K562 (cell line): ENCODE results near the gene ACTN2. TPM values are rescaled to one million over a fixed set of nuclear protein-coding genes. Genes with fewer than 3 reads are reported as not detected.

ENCODE experiments used
- ATAC-seq: fragments of 200-7000 bp; cut with Tn5 transposase; 3 replicates; pipeline ENCODE4 v1.9.1; 2020; ENCODE audit warnings: moderate library complexity
- BruUV-seq: library from RNA; stranded (reverse); fragments of 400-500 nt; replicated peaks from 2 replicates; lab custom pipeline; 2021; lab: Mats Ljungman, UMichigan
- CTCF ChIA-PET: fragments of 300-600 bp; formaldehyde crosslinking; extraction: SDS; loops from one replicate; lab custom pipeline; 2021; ENCODE audit warnings: low intra/inter-chr PET ratio; lab: Yijun Ruan, JAX
- POLR2A ChIA-PET: fragments of 300-600, 350-650 bp; sonication (Branson Sonifier 250); formaldehyde crosslinking; extraction: SDS; loops from one replicate; lab custom pipeline; 2021; ENCODE audit warnings: antibody characterized with exemption, inconsistent platforms; lab: Yijun Ruan, JAX
- DNase-seq, 4 experiments: peaks; one replicate each; pipeline versions ENCODE4 v3.0.0 to v3.0.0-alpha.2; 2011 to 2018; ENCODE audit warnings: low spot score in 3 of 4, mixed read lengths in 3 of 4; ENCODE audit errors: extremely low read depth in 1 of 4
- FAIRE-seq: peaks from 2 replicates; lab custom pipeline; 2011; peaks lifted over from hg19 to GRCh38; lab: Jason Lieb, UNC
- H2AFZ ChIP-seq: 2 replicates; pipeline ENCODE4 v1.6.0; 2011; ENCODE audit warnings: low read depth, low read length, control low read depth, inconsistent platforms
- H3K27ac ChIP-seq: fragments of 200-600 bp; 3 replicates; pipeline ENCODE4 v1.8.0; 2011; ENCODE audit warnings: low read depth, mild to moderate bottlenecking, control low read depth, inconsistent platforms, low read length, moderate library complexity, mixed read lengths; ENCODE audit errors: extremely low read depth
- H3K27me3 ChIP-seq, 2 experiments: fragments of 300-600 bp in 1 of 2; 2 replicates in 1 of 2; 3 replicates in 1 of 2; pipeline versions ENCODE4 v1.6.0 to v1.8.0; 2011; ENCODE audit warnings: inconsistent platforms in 2 of 2, low read length in 2 of 2, mild to moderate bottlenecking in 1 of 2, mixed read lengths in 1 of 2, moderate library complexity in 1 of 2; ENCODE audit not compliant: control insufficient read depth in 2 of 2, insufficient read depth in 2 of 2
- H3K36me3 ChIP-seq: fragments of 300-600 bp; 3 replicates; pipeline ENCODE4 v1.8.0; 2011; ENCODE audit warnings: mild to moderate bottlenecking, low read length, inconsistent platforms; ENCODE audit not compliant: control insufficient read depth, insufficient read depth
- H3K4me1 ChIP-seq, 2 experiments: fragments of 200-600 bp in 1 of 2; replicated peaks in 1 of 2; 2 replicates in 1 of 2; 3 replicates in 1 of 2; pipeline versions ENCODE4 v1.5.1 to v1.8.0; 2011; ENCODE audit warnings: inconsistent platforms in 2 of 2, low read length in 2 of 2, mild to moderate bottlenecking in 1 of 2, mixed read lengths in 1 of 2, moderate library complexity in 1 of 2; ENCODE audit not compliant: control insufficient read depth in 2 of 2, insufficient read depth in 2 of 2
- H3K4me2 ChIP-seq: 2 replicates; pipeline ENCODE4 v1.6.1; 2011; ENCODE audit warnings: low read length, control low read depth, inconsistent platforms, mixed read lengths; ENCODE audit not compliant: insufficient read depth
- H3K4me3 ChIP-seq: fragments of 200-600 bp; sonication (generic), shearing (Covaris generic); 2 replicates; pipeline ENCODE4 v1.5.1; 2016; ENCODE audit warnings: control low read depth, inconsistent platforms
- H3K79me2 ChIP-seq: fragments of 200-600 bp; 3 replicates; pipeline ENCODE4 v1.8.0; 2011; ENCODE audit warnings: low read length, inconsistent platforms; ENCODE audit not compliant: control insufficient read depth, insufficient read depth
- H3K9ac ChIP-seq, 2 experiments: 2 replicates each; pipeline versions ENCODE4 v1.6.0 to v1.6.1; 2011; ENCODE audit warnings: low read depth in 2 of 2, low read length in 2 of 2, control low read depth in 1 of 2, inconsistent platforms in 1 of 2, mild to moderate bottlenecking in 1 of 2, mixed read lengths in 1 of 2; ENCODE audit not compliant: insufficient read depth in 1 of 2
- H3K9me1 ChIP-seq: one replicate; pipeline ENCODE4 v1.6.0; 2011; ENCODE audit warnings: inconsistent platforms, mild to moderate bottlenecking, low read length, moderate library complexity; ENCODE audit not compliant: control insufficient read depth, insufficient read depth
- H3K9me3 ChIP-seq: replicated peaks from 2 replicates; pipeline ENCODE4 v1.5.1; 2011; ENCODE audit warnings: low read depth, low read length, inconsistent platforms; ENCODE audit not compliant: control insufficient read depth, insufficient read depth
- H4K20me1 ChIP-seq: replicated peaks from 2 replicates; pipeline ENCODE4 v1.6.1; 2011; ENCODE audit warnings: low read length, inconsistent platforms, mixed read lengths; ENCODE audit not compliant: control insufficient read depth, insufficient read depth
- BHLHE40 ChIP-seq: IDR thresholded peaks from 2 replicates; pipeline ENCODE4 v1.6.1; 2011; ENCODE audit warnings: low read length, improper control_type of control experiment
- HNRNPL ChIP-seq: fragments of 200-400 bp; formaldehyde crosslinking; IDR thresholded peaks from 2 replicates; pipeline ENCODE4 v1.6.1; 2017; ENCODE audit warnings: low read depth, mild to moderate bottlenecking, low read length
- NEUROD1 ChIP-seq: fragments of 150-350 bp; IDR thresholded peaks from 2 replicates; pipeline ENCODE4 v1.6.1; 2014; ENCODE audit warnings: borderline replicate concordance, low read length, low read depth; ENCODE audit not compliant: partially characterized antibody
- NFIC ChIP-seq: fragments of 450-650 bp; IDR thresholded peaks from 2 replicates; pipeline ENCODE4 v1.6.1; 2017; ENCODE audit warnings: mild to moderate bottlenecking, inconsistent platforms
- NR2F6 ChIP-seq: fragments of 450-650 bp; formaldehyde crosslinking; IDR thresholded peaks from 2 replicates; pipeline ENCODE4 v1.4.0; 2020; ENCODE audit warnings: mild to moderate bottlenecking
- SRF ChIP-seq, 2 experiments: fragments of 250-450, 450-650 bp in 1 of 2; sonication (Bioruptor Pico) in 1 of 2; sonication (generic) in 1 of 2; formaldehyde crosslinking; IDR thresholded peaks; 2 replicates each; pipeline versions ENCODE4 v1.5.0 to v1.5.1; 2020 to 2022; ENCODE audit warnings: mild to moderate bottlenecking in 1 of 2, missing genetic modification reagents in 1 of 2
- SRSF9 ChIP-seq: fragments of 200-400 bp; formaldehyde crosslinking; IDR thresholded peaks from 2 replicates; pipeline ENCODE4 v1.6.1; 2017; ENCODE audit warnings: low read depth, low read length, borderline replicate concordance
- TBL1XR1 ChIP-seq, 2 experiments: IDR thresholded peaks; 2 replicates each; pipeline ENCODE4 v1.6.1; 2012; ENCODE audit warnings: improper control_type of control experiment in 2 of 2, low read length in 2 of 2, mild to moderate bottlenecking in 1 of 2
- XRCC5 ChIP-seq: fragments of 200-400 bp; formaldehyde crosslinking; IDR thresholded peaks from 2 replicates; pipeline ENCODE4 v1.6.1; 2017; ENCODE audit warnings: low read depth, mild to moderate bottlenecking, low read length
- ZBTB8A ChIP-seq: fragments of 450-650 bp; IDR thresholded peaks from 2 replicates; pipeline ENCODE4 v1.6.1; 2018; ENCODE audit warnings: mild to moderate bottlenecking, moderate library complexity; ENCODE audit not compliant: partially characterized antibody
- ZNF134 ChIP-seq: fragments of 250-450 bp; sonication (Bioruptor Pico); conservative IDR thresholded peaks from 2 replicates; pipeline ENCODE4 v1.4.0; 2020
- ZNF282 ChIP-seq: sonication (generic); formaldehyde crosslinking; IDR thresholded peaks from 2 replicates; pipeline ENCODE4 v1.8.1; 2023; ENCODE audit warnings: missing genetic modification reagents
- WGBS: fragments of 100-300 bp; shearing (Covaris generic); methylation state at CpG from one replicate; pipeline ENCODE4 v1.1.6; 2016; ENCODE audit warnings: low coverage, mixed read lengths; ENCODE audit not compliant: insufficient coverage; ENCODE audit errors: missing lambda C conversion rate; 5-methylcytosine and 5-hydroxymethylcytosine counted together
- in situ Hi-C: fragments of 300-500 bp; cut with MboI; formaldehyde crosslinking; loops from 4 replicates; pipeline ENCODE4 v1.15.0; 2018; ENCODE audit warnings: inconsistent platforms, mixed read lengths
- intact Hi-C: fragments of 100-400 bp; cut with micrococcal nuclease; formaldehyde crosslinking; loops from 2 replicates; pipeline ENCODE4 v1.14.2; 2022
- polyA plus RNA-seq, 8 experiments: library from polyadenylated mRNA; depleted of rRNA in 4 of 8; stranded (reverse) in 5 of 8; unstranded in 3 of 8; fragments of >200 nt; fragmentation: Nextera tagmentation in 2 of 8; fragmentation: Illumina TruSeq in 1 of 8; extraction: Ambion mirVana in 2 of 8; extraction: Trizol in 1 of 8; gene quantifications; 2 replicates each; pipeline versions ENCODE4 v1.2.1 to v1.2.3, GENCODE V29; 2011 to 2014; ENCODE audit warnings: inconsistent platforms in 1 of 8, missing spikeins in 1 of 8
- total RNA-seq, 7 experiments: library from RNA; depleted of rRNA in 6 of 7; stranded (reverse); fragments of >200 nt in 6 of 7; fragmentation: Illumina TruSeq in 2 of 7; extraction: Trizol in 2 of 7; gene quantifications; 2 replicates each; pipeline versions ENCODE4 v1.2.1 to v1.2.3, GENCODE V29; 2011 to 2021; ENCODE audit warnings: low replicate concordance in 1 of 7
- TF ChIP-seq, protein P1 (sequence below), 2 experiments: fragments of 450-650 bp in 1 of 2; sonication (generic) in 1 of 2; formaldehyde crosslinking; conservative IDR thresholded peaks; 2 replicates each; pipeline versions ENCODE4 v1.4.0 to v1.8.1; 2020 to 2022; ENCODE audit warnings: mild to moderate bottlenecking in 1 of 2, missing genetic modification reagents in 1 of 2
- TF ChIP-seq, protein P2 (sequence below): IDR thresholded peaks from 2 replicates; pipeline ENCODE4 v1.6.1; 2016; ENCODE audit warnings: missing genetic modification characterization, missing compliant biosample characterization
- TF ChIP-seq, protein P3 (sequence below): sonication (generic); formaldehyde crosslinking; IDR thresholded peaks from 2 replicates; pipeline ENCODE4 v1.8.0; 2022; ENCODE audit warnings: mild to moderate bottlenecking, missing genetic modification reagents
- TF ChIP-seq, protein P4 (sequence below): sonication (generic); formaldehyde crosslinking; IDR thresholded peaks from 2 replicates; pipeline ENCODE4 v1.8.1; 2022; ENCODE audit warnings: missing genetic modification reagents

Gene ACTN2
- total and polyA plus RNA-seq, 9 of the 15 experiments (the other 6 are each of a cell fraction or from before 2014, with no cell fraction given), result 0.18 to 0.94 (median 0.42) TPM

DNA sequence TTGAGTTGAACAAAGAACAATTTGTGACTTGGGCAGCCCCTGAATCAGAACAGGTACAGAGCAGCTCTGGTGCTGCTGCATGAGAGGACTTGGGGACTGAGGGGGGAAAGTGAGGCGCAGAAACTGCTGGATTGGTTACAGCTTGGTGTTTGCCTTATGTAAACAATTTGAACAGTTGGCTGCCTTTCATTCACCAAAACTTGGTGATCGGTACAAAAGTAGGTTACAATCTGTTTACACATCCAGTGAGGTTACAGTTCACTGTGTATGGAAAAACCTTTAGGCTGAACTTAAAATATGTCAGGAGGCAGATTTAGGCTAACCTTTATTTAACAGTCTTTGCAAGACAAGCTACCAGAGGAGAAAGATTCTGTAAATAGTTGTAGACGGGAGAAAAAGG lies 80.2 kb downstream of the ACTN2 start:
- CTCF ChIA-PET, result no interaction called here
- TF ChIP-seq, protein P1, sequence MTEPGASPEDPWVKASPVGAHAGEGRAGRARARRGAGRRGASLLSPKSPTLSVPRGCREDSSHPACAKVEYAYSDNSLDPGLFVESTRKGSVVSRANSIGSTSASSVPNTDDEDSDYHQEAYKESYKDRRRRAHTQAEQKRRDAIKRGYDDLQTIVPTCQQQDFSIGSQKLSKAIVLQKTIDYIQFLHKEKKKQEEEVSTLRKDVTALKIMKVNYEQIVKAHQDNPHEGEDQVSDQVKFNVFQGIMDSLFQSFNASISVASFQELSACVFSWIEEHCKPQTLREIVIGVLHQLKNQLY (CRISPR knock-in tag; conservative IDR thresholded peaks at IDR 0.05), result no peak
- no peak for TF ChIP-seq TBL1XR1 (IDR thresholded peaks at IDR 0.05; ENCODE audit: low read length in 2 of 2)
- TF ChIP-seq, protein P2, sequence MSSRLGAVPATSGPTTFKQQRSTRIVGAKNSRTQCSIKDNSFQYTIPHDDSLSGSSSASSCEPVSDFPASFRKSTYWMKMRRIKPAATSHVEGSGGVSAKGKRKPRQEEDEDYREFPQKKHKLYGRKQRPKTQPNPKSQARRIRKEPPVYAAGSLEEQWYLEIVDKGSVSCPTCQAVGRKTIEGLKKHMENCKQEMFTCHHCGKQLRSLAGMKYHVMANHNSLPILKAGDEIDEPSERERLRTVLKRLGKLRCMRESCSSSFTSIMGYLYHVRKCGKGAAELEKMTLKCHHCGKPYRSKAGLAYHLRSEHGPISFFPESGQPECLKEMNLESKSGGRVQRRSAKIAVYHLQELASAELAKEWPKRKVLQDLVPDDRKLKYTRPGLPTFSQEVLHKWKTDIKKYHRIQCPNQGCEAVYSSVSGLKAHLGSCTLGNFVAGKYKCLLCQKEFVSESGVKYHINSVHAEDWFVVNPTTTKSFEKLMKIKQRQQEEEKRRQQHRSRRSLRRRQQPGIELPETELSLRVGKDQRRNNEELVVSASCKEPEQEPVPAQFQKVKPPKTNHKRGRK (tag), result no peak
- no peak for TF ChIP-seq SRF (CRISPR knock-in tag; IDR thresholded peaks at IDR 0.05)
- TF ChIP-seq BHLHE40, result no peak
- TF ChIP-seq ZNF282 (CRISPR knock-in tag), result no peak
- TF ChIP-seq NR2F6 (CRISPR knock-in tag), result no peak
- no peak for TF ChIP-seq SRSF9
- no peak for TF ChIP-seq NFIC
- TF ChIP-seq ZNF134 (CRISPR knock-in tag), result no peak
- no peak for TF ChIP-seq XRCC5
- TF ChIP-seq NEUROD1, result no peak
- TF ChIP-seq, protein P3, sequence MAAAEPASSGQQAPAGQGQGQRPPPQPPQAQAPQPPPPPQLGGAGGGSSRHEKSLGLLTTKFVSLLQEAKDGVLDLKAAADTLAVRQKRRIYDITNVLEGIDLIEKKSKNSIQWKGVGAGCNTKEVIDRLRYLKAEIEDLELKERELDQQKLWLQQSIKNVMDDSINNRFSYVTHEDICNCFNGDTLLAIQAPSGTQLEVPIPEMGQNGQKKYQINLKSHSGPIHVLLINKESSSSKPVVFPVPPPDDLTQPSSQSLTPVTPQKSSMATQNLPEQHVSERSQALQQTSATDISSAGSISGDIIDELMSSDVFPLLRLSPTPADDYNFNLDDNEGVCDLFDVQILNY (CRISPR knock-in tag), result no peak
- TF ChIP-seq, protein P4, sequence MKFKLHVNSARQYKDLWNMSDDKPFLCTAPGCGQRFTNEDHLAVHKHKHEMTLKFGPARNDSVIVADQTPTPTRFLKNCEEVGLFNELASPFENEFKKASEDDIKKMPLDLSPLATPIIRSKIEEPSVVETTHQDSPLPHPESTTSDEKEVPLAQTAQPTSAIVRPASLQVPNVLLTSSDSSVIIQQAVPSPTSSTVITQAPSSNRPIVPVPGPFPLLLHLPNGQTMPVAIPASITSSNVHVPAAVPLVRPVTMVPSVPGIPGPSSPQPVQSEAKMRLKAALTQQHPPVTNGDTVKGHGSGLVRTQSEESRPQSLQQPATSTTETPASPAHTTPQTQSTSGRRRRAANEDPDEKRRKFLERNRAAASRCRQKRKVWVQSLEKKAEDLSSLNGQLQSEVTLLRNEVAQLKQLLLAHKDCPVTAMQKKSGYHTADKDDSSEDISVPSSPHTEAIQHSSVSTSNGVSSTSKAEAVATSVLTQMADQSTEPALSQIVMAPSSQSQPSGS (CRISPR knock-in tag), result no peak
- no peak for TF ChIP-seq ZBTB8A
- no peak for TF ChIP-seq HNRNPL

More for the DNA sequence above, 80.2 kb downstream of the ACTN2 start:
- H3K9me1 ChIP-seq, result no peaks in the 10 kb centered on the region
- H3K36me3 ChIP-seq, result no peaks in the 10 kb centered on the region
- peaks cover 11 to 18% of the 10 kb centered on the region in 2 experiments; a peak in 4 of 5 replicates for H3K27me3 ChIP-seq
- no peaks in the 10 kb centered on the region for H4K20me1 ChIP-seq
- H3K4me1 ChIP-seq, result peaks cover 0 to 3% of the 10 kb centered on the region in 2 experiments; a peak in 2 of 5 replicates
- H2AFZ ChIP-seq, result no peak overlapping the region; the same call in 1 of the 2 replicates
- in situ Hi-C loops (no loop called here), intact Hi-C loops (no loop called here)
- FAIRE-seq (no peak), ATAC-seq (no peak), DNase-seq (no peak)
- POLR2A ChIA-PET, result no interaction called here
- WGBS, result 0% methylated on average over 3 of the region's 3 CpGs
- no peaks in the 10 kb centered on the region for H3K79me2 ChIP-seq
- H3K9ac ChIP-seq, result no peak overlapping the region
- no peak overlapping the region for H3K27ac ChIP-seq
- H3K4me3 ChIP-seq, result no peak overlapping the region
- no peak overlapping the region for H3K4me2 ChIP-seq
- H3K9me3 ChIP-seq, result no peaks in the 10 kb centered on the region
- no TSS peak for BruUV-seq
